NCI-H2196 treated with DMSO at 0.1 percent for 48 hours (cell line): ENCODE data around the gene IGSF21.

Experiments
- DNase-seq: peaks from one replicate; lab custom pipeline; 2025; ENCODE audit not compliant: unreplicated experiment; lab: John Stamatoyannopoulos, UW

Gene IGSF21

DNA sequence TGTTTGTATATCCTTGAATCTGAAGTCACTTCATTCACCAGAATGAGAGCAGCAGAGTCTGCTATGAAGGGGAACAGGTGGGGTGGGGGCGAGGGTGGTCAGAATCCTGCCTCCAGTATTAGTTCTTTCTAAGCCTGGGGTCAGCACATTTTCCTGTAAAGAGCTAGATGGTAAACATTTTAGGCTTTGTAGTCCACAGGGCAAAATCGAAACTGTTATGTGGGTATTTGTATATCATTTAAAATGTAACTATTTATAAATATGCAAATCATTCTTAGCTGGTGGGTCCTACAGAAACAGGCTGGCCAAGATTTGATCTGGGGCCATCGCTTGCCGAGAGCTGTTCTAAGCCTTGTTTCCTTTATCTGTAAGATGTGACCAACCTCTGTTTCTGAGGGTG, 96.0 kb downstream of the IGSF21 start:
- DNase-seq, result no peak

GRCh38 chr1:18204575-18204974, 97.0 kb downstream of the IGSF21 start:
- no peak for DNase-seq

DNA sequence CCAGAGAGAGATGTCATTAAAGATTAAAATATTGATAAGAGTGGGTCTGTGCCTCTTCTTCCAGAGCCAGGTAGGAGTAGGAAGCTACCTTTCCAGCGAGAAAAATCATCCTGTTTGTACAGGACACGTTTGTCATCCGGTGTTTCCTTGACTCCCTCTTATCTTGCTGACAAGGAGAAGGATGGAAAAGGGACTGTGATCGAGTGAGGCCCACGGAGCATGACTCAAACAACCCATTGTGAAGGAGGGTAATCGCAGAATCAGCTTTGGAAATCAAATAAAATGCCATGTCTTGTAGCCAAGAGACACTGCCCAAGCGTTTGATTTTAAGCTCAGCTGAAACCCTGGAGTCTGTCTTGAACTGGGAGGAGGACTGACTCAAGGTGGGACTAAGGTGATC, 97.7 kb downstream of the IGSF21 start:
- no peak for DNase-seq

- no peak for DNase-seq
These were observed 104.2 kb downstream of the IGSF21 start for GRCh38 chr1:18211764-18212163.

GRCh38 chr1:18217398-18218043, 109.9 kb downstream of the IGSF21 start:
- DNase-seq, result no peak

DNA sequence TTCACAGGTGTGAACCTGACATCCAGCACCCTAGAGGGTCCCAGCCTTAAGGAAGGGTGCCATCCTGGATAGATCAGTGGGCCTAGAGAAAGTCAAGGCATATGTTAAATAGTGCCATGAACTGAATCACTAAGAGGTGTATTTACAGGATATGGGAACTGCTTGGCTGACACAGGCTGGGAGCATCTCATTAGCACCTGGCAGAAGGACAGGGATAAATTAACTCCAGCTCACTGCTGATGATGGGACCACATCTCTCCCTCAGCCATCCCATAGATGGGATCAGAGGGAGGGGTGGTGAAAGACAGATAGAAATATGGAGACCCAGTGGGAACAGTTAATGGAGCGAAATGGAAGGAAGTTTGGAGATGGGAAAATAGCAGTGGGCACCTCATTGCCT, 122.0 kb downstream of the IGSF21 start:
- DNase-seq, result no peak

DNA sequence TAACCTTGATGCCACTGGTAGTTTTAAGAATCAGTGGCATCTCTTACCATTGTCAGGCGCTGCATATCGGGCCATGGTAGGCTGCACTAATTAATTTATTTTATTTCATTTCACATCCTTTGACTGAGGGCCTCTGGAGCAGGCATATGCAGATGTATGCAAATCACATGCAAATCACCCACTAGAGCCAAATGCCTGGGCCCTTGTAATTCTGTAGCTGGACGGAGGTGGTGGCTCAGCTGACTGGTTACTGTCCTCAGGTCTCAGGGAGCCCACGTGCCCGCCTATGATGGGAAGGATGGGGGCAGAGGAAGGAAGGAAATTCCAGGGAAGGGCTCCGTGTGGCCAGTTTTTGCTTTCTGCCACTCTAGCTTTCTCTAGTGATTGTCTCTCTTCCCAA, 122.7 kb downstream of the IGSF21 start:
- no peak for DNase-seq

GRCh38 chr1:18230840-18231239, 123.2 kb downstream of the IGSF21 start:
- DNase-seq, result no peak

DNA sequence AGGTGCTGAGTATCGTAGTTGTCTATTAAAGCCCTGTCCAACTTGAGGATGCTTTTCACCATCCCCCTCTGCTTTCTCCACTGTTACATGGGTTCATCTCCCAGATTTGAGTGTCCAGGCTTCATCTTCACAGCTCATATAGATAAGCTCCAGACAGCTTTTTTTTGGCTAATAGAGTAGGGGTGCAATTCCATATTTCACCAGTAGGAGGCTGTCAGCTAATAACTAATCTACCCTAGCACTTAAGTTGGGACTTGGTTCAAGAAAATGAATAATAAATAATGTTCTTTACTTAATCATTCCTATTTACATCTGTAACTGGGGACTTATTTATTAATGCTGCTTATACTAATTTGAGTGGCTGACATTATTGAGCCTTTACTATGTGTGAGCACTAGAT, 124.5 kb downstream of the IGSF21 start:
- DNase-seq, result no peak

- no peak for DNase-seq
These were observed 125.7 kb downstream of the IGSF21 start for GRCh38 chr1:18233176-18233864.

GRCh38 chr1:18234790-18235242, 127.2 kb downstream of the IGSF21 start:
- peak; percentile 19 for DNase-seq

DNA sequence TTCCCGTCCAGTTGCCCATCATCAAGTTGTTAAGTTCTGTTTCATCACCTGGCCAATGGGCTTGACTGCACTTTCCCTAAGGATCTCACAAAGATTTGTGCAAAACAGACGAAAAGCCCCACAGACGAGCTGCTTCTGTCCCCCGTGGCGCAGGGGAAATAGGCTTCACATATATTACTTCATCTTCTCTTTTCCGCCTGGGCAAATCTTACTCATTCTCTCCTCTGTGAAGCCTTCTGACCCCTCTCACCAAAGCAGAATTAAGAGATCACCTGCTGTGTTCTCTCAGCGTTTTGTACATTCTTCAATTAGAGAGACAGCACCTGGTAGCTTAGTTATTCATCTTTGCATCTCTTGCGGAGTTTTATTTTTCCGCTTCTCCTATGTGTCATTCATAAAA, 129.8 kb downstream of the IGSF21 start:
- no peak for DNase-seq

GRCh38 chr1:18238190-18238589, 130.6 kb downstream of the IGSF21 start:
- DNase-seq, result no peak

DNA sequence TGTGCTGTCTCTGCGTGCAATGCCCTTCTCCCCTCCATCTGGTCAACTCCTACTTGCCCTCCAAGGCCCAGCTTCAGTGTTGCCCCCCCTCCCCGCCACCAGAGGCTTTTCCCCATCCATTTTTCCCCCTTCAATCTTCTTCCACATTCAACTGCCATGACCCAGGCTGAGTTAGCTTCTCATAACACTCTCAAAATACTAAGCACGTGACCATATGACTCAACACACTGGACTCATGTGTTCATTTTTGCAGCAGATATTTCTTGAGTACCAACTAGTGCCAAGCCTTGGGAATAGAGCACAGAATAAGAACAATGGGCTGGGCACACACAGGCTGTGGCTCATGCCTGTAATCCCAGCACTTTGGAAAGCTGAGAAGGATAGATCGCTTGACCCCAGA, 132.1 kb downstream of the IGSF21 start:
- peak; percentile 62 for DNase-seq

DNA sequence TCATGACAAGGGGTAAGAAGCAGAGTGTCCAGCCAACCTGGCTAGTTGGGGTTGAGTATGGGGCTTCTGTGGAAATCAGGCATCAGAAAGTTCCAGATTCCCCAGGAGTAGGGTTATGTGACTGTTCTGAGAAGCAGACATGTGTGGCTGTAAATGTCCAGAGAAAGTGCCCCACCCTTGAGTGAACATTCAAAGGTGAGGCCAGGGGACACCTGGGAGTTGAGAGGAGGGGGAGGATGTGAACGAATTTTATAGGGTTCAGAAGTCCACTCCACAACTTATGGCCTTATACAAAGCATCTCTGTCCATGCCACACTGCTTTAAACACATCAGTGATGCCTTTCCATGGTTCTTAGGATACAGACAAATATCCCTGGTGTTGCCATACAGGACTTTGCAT, 133.3 kb downstream of the IGSF21 start:
- no peak for DNase-seq

GRCh38 chr1:18241891-18242290, 134.3 kb downstream of the IGSF21 start:
- no peak for DNase-seq

DNA sequence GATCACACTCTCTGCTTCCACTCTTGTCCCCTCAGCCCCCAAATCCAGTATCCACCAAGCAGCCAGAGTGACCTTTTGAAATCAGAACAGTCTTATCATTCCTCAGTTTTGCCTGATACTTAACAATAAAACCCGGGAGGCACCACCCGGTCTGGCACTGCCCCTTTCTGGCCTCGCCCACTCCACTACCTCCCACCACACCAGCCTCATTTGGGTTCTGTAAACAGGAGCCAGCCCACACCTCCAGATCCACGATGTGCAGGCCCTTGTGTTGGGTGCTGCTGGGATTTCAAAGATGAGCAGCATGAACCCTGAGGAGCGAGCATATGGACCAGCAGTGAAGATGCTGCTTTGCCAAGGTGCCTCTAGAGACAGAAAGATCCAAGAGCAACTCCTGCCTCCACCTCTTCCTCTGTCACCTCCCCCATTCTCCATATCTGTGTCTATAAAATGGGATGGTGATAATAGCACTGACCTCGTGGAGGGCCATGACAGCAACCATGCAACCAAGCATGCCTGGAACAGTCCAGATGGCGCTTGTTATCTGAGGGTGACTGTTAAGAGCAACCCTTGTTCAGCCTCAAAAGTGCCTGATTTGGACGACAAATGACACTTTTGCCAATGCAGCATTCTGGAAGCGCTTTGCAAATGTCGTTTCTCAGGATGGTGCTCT, 136.0 kb downstream of the IGSF21 start:
- no peak for DNase-seq

GRCh38 chr1:18244762-18245161, 137.2 kb downstream of the IGSF21 start:
- DNase-seq, result no peak

DNA sequence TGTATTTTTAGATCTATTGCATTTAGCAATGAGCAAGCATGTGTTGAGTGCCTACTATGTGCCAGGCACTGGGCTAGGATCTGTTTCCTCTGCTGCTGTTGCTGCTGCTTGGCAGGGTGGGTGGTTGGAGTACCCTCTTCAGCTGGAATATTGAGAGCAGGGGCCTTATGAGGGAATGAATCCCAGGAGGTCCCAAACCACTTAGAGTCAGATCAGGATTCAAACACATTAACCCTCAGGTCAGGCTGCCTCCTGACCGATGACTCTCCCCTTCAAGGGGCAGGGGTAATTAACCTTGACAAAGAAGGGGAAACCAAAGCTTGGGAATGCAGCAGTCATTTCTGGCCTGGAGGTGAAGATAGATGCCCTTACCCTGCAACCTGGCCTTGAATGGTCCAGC, 138.0 kb downstream of the IGSF21 start:
- DNase-seq, result no peak

GRCh38 chr1:18246543-18246942, 138.9 kb downstream of the IGSF21 start:
- DNase-seq, result no peak

DNA sequence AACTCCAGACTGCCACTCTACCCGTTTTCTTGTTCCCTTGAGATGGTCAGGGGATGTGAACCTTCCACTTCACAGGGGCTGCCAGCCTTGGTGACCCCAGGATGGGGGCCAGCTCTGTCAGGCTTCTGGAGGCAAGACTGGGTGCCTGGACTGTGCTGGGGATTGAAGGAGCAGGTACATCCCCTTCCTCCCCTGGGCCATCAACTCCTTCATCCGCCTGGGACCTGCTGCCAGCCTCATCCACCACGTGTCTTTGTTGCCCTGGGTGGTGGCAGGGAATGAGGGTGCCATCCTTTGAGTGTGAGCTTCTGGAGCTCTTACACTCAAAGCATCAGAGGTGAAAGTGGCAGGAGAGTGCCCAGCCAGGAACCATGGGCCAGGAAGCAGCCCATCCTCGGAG, 139.6 kb downstream of the IGSF21 start:
- DNase-seq, result no peak

GRCh38 chr1:18249631-18250030, 142.0 kb downstream of the IGSF21 start:
- no peak for DNase-seq
